Right lobe of liver (tissue), 6 donors: ENCODE data around the gene HOXC11. TPM values are rescaled to one million over a fixed set of nuclear protein-coding genes. Genes with fewer than 3 reads are reported as not detected.

Source experiments
- ATAC-seq, 4 donors: fragments of 200-7000 bp; cut with Tn5 transposase; one replicate each; pipeline ENCODE4 v1.9.1; 2020; ENCODE audit warnings: mild to moderate bottlenecking in 4 of 4, moderate library complexity in 4 of 4
- DNase-seq, 3 donors: peaks; one replicate each; pipeline ENCODE4 v3.0.0-alpha.2; 2020
- H3K27ac ChIP-seq, 3 donors: fragments of 200-600 bp; one replicate each; pipeline ENCODE4 v1.8.0; 2022
- H3K27me3 ChIP-seq, 2 donors: fragments of 200-600 bp; one replicate each; pipeline ENCODE4 v1.8.0; 2022
- H3K36me3 ChIP-seq, 4 donors: fragments of 200-600 bp; sonication (generic) in 1 of 4; one replicate each; pipeline versions ENCODE4 v1.5.1 to v1.8.0; 2017 to 2022; ENCODE audit warnings: control low read depth in 1 of 4
- H3K4me1 ChIP-seq, 4 donors: fragments of 200-600 bp; sonication (generic) in 1 of 4; one replicate each; pipeline versions ENCODE4 v1.5.1 to v1.8.0; 2017 to 2022; ENCODE audit warnings: control low read depth in 1 of 4
- H3K4me3 ChIP-seq, 3 donors: fragments of 200-600 bp; one replicate each; pipeline ENCODE4 v1.8.0; 2022
- H3K9me3 ChIP-seq, 4 donors: fragments of 200-600 bp; sonication (generic) in 1 of 4; one replicate each; pipeline versions ENCODE4 v1.5.1 to v1.8.0; 2017 to 2022; ENCODE audit warnings: control low read depth in 1 of 4
- CTCF ChIP-seq, 4 donors: fragments of 200-600 bp in 3 of 4; fragments of 450-650 bp in 1 of 4; IDR thresholded peaks; one replicate each; pipeline versions ENCODE4 v1.5.1 to v1.8.0; 2016 to 2022; ENCODE audit warnings: antibody characterized with exemption in 4 of 4, mild to moderate bottlenecking in 2 of 4
- POLR2A ChIP-seq: fragments of 450-650 bp; IDR thresholded peaks from one replicate; pipeline ENCODE4 v1.6.1; 2017; ENCODE audit warnings: antibody characterized with exemption, mild to moderate bottlenecking
- WGBS: methylation state at CpG from one replicate; pipeline ENCODE4 v1.1.6; 2018; ENCODE audit warnings: low coverage, low lambda C conversion rate; ENCODE audit not compliant: insufficient coverage; ENCODE audit errors: missing lambda C conversion rate; 5-methylcytosine and 5-hydroxymethylcytosine counted together
- intact Hi-C, 2 donors: fragments of 100-400 bp; cut with DNase I; formaldehyde crosslinking; loops; one replicate each; pipeline versions ENCODE4 v1.11.2 to v1.14.1; 2022
- total RNA-seq, 6 experiments: library from RNA; depleted of rRNA in 2 of 6; stranded (reverse); fragments of >200 nt in 2 of 6; fragmentation: NEBNext Ultra II Directional in 3 of 6; extraction: Animal tissue kit (Norgen Biotek cat#: 25700) in 3 of 6; gene quantifications; one replicate each; pipeline versions ENCODE4 v1.1.0 to v1.2.4, GENCODE V29; 2016 to 2023
- donor health status: DM: no; HTN: yes; CAD: no.
- donor health status: DM: no; HTN: no; CAD: no.
- donor health status: DM: no; HTN: no; CAD: no.
- donor health status: DM: no; HTN: yes; CAD: no.
- donor health status: DM: no; HTN: yes; CAD: no.

The HOXC11 gene
- total RNA-seq, 6 experiments from 2014 or later, result not detected

GRCh38 chr12:54009171-54010052 lies 36.5 kb downstream of the HOXC11 start:
- peaks cover 0 to 7% (median 0%) of the 10 kb centered on the region in 4 donors for H3K4me1 ChIP-seq
- no peak for DNase-seq
- peaks cover 0 to 56% of the 10 kb centered on the region in 2 donors for H3K27me3 ChIP-seq
- no peaks in the 10 kb centered on the region for H3K36me3 ChIP-seq
- H3K9me3 ChIP-seq, result no peaks in the 10 kb centered on the region
- H3K4me3 ChIP-seq, result no peak overlapping the region
- TF ChIP-seq CTCF (IDR thresholded peaks at IDR 0.05) (no peak), POLR2A (no peak)
- ATAC-seq, result no peak
- 7% methylated on average over 13 of the region's 51 CpGs for WGBS
- no peak overlapping the region for H3K27ac ChIP-seq
- intact Hi-C loops, result loop anchor here (5.0 kb wide), 2 partner anchors 193 to 198 kb away; no protein-coding TSS in a partner anchor

- no peak overlapping the region for H3K27ac ChIP-seq
- TF ChIP-seq CTCF (IDR thresholded peaks at IDR 0.05) (no peak), POLR2A (no peak)
- ATAC-seq (no peak), DNase-seq (no peak)
- intact Hi-C loops, result no loop called here
- no peaks in the 10 kb centered on the region for H3K36me3 ChIP-seq
- H3K4me1 ChIP-seq, result peaks cover 0 to 7% (median 0%) of the 10 kb centered on the region in 4 donors
- WGBS, result 5% methylated on average over 5 of the region's 10 CpGs
- H3K27me3 ChIP-seq, result peaks cover 0 to 65% of the 10 kb centered on the region in 2 donors
- no peaks in the 10 kb centered on the region for H3K9me3 ChIP-seq
- H3K4me3 ChIP-seq, result no peak overlapping the region
These were observed 37.4 kb downstream of the HOXC11 start for GRCh38 chr12:54010053-54010971.

- 3% methylated on average over 17 of the region's 17 CpGs for WGBS
- Histone ChIP-seq H3K27me3 (peaks cover 0 to 66% of the 10 kb centered on the region in 2 donors), H3K36me3 (no peaks in the 10 kb centered on the region), H3K9me3 (no peaks in the 10 kb centered on the region), H3K4me3 (no peak overlapping the region), H3K4me1 (peaks cover 0 to 5% (median 0%) of the 10 kb centered on the region in 4 donors), H3K27ac (no peak overlapping the region)
- ATAC-seq, result no peak
- no peak for TF ChIP-seq CTCF (IDR thresholded peaks at IDR 0.05)
- no peak for TF ChIP-seq POLR2A
- intact Hi-C loops, result no loop called here
- no peak for DNase-seq
These were observed 38.2 kb downstream of the HOXC11 start for GRCh38 chr12:54010972-54011664.
